ENCODE results near the gene HSCB. TPM values are rescaled to one million over a fixed set of nuclear protein-coding genes. Genes with fewer than 3 reads are reported as not detected.
A peak's percentile ranks its signal among the peaks of the same experiment; 100 is the strongest.

HSCB gene
- total and polyA plus RNA-seq, 9 of the 15 experiments (the other 6 are each of a cell fraction or from before 2014, with no cell fraction given), result 2.6 to 13.1 (median 8.6) TPM

GRCh38 chr22:28741785-28742561 is at the start of gene HSCB, which contains the start of gene CHEK2 (continued):
- TF ChIP-seq HSF4 (CRISPR knock-in tag; IDR thresholded peaks at IDR 0.05; ENCODE audit: borderline replicate concordance), result no peak
- peak; percentile 91 for TF ChIP-seq NFYB (IDR thresholded peaks at IDR 0.05; ENCODE audit: extremely low read depth, insufficient read length)
- TF ChIP-seq ZSCAN32 (CRISPR knock-in tag; IDR thresholded peaks at IDR 0.05), result no peak
- TF ChIP-seq HMGN3 (IDR thresholded peaks at IDR 0.05; ENCODE audit: borderline replicate concordance, extremely low read depth, insufficient read length, low read depth, low read length), result no peak
- TF ChIP-seq TCF7 (IDR thresholded peaks at IDR 0.05; ENCODE audit: borderline replicate concordance), result no peak
- TF ChIP-seq EGR1 (conservative IDR thresholded peaks at IDR 0.05), result peak; percentile 28
- 0 out of 2 replicates have a peak, but pooled peaks have one; percentile 1 for TF ChIP-seq SMARCA4 (IDR thresholded peaks at IDR 0.05)
- TF ChIP-seq ZNF121 (CRISPR knock-in tag; conservative IDR thresholded peaks at IDR 0.05), result no peak
- no peak for TF ChIP-seq TAL1 (IDR thresholded peaks at IDR 0.05)
- TF ChIP-seq STAT6 (CRISPR knock-in tag; IDR thresholded peaks at IDR 0.05), result no peak
- TF ChIP-seq ZNF766 (CRISPR knock-in tag; conservative IDR thresholded peaks at IDR 0.05), result peak; percentile 35
- TF ChIP-seq THAP12 (CRISPR knock-in tag; IDR thresholded peaks at IDR 0.05), result no peak
- no peak for TF ChIP-seq ELK1 (CRISPR knock-in tag; IDR thresholded peaks at IDR 0.05)
- TF ChIP-seq GATAD2A (IDR thresholded peaks at IDR 0.05), result no peak
- TF ChIP-seq ZNF134 (CRISPR knock-in tag; conservative IDR thresholded peaks at IDR 0.05), result no peak
- no peak for TF ChIP-seq MBD1 (CRISPR knock-in tag; IDR thresholded peaks at IDR 0.05)
- peak; percentile 66 for TF ChIP-seq RB1 (IDR thresholded peaks at IDR 0.05; ENCODE audit: low read depth)
- no peak for TF ChIP-seq ZNF133 (CRISPR knock-in tag; IDR thresholded peaks at IDR 0.05)
- TF ChIP-seq ATF3 (IDR thresholded peaks at IDR 0.05), result no peak; the same call in 1 of the 2 replicates
- TF ChIP-seq ATF3 (CRISPR knock-in tag; conservative IDR thresholded peaks at IDR 0.05), result peak; percentile 86; the same call in 1 of the 2 replicates

Data from K562 (cell line).